Sigmoid colon (tissue), 4 donors: Measurements from ENCODE around the gene GPBP1.

Experiments
- EP300 ChIP-seq, 4 donors: sonication (generic); formaldehyde crosslinking; IDR thresholded peaks; one replicate each; pipeline ENCODE4 v1.6.1; 2017; ENCODE audit warnings: antibody characterized with exemption in 4 of 4
- TF ChIP-seq, protein P1 (sequence below), 4 experiments: fragments of 450-650 bp in 3 of 4; fragments of 200-600 bp in 1 of 4; IDR thresholded peaks; one replicate each; pipeline ENCODE4 v1.5.1; 2016 to 2019; ENCODE audit warnings: antibody characterized with exemption in 4 of 4, mild to moderate bottlenecking in 3 of 4, moderate library complexity in 2 of 4

DNA sequence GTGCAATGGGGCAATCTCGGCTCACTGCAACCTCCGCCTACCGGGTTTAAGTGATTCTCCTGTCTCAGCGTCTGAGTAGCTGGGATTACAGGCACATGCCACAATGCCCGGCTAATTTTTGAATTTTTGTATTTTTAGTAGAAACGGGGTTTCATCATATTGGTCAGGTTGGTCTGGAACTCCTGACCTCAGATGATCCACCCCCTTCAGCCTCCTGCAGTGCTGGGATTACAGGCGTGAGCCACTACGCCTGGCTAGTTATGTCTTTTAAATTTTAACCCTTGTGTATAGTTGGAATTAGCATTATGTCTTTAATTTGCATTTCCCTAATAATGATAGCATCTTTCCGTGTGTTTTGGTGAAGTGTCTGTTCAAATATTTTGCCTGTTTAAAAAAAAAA is 11.5 kb downstream of the GPBP1 start:
- no peak for TF ChIP-seq EP300 (IDR thresholded peaks at IDR 0.05)
- TF ChIP-seq, protein P1, sequence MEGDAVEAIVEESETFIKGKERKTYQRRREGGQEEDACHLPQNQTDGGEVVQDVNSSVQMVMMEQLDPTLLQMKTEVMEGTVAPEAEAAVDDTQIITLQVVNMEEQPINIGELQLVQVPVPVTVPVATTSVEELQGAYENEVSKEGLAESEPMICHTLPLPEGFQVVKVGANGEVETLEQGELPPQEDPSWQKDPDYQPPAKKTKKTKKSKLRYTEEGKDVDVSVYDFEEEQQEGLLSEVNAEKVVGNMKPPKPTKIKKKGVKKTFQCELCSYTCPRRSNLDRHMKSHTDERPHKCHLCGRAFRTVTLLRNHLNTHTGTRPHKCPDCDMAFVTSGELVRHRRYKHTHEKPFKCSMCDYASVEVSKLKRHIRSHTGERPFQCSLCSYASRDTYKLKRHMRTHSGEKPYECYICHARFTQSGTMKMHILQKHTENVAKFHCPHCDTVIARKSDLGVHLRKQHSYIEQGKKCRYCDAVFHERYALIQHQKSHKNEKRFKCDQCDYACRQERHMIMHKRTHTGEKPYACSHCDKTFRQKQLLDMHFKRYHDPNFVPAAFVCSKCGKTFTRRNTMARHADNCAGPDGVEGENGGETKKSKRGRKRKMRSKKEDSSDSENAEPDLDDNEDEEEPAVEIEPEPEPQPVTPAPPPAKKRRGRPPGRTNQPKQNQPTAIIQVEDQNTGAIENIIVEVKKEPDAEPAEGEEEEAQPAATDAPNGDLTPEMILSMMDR (IDR thresholded peaks at IDR 0.05) = no peak
